OCI-LY1 (cell line): ENCODE data around the gene PPEF1.

Experiments used
- H2AFZ ChIP-seq: fragments of 200-600 bp; sonication (generic), shearing (Covaris generic); 2 replicates; pipeline ENCODE4 v1.6.0; 2014; ENCODE audit warnings: antibody characterized with exemption, mild to moderate bottlenecking, low read length
- H3F3A ChIP-seq: fragments of 200-600 bp; sonication (generic), shearing (Covaris generic); 2 replicates; pipeline ENCODE4 v1.6.0; 2014; ENCODE audit warnings: mild to moderate bottlenecking, antibody characterized with exemption, low read length, moderate library complexity; ENCODE audit not compliant: insufficient read depth
- H3K27ac ChIP-seq: fragments of 200-600 bp; sonication (generic); 2 replicates; pipeline ENCODE4 v1.5.1; 2014; ENCODE audit warnings: low read length, mixed run types, mild to moderate bottlenecking, low read depth; ENCODE audit not compliant: poor library complexity, severe bottlenecking
- H3K27me3 ChIP-seq: fragments of 200-600 bp; sonication (generic); 2 replicates; pipeline ENCODE4 v1.6.0; 2014; ENCODE audit warnings: antibody characterized with exemption, mild to moderate bottlenecking, low read length, moderate library complexity; ENCODE audit not compliant: insufficient read depth
- H3K36me3 ChIP-seq: fragments of 200-600 bp; sonication (generic); 2 replicates; pipeline ENCODE4 v1.6.1; 2014; ENCODE audit warnings: mild to moderate bottlenecking, antibody characterized with exemption, low read length, moderate library complexity, mixed read lengths; ENCODE audit not compliant: insufficient read depth
- H3K4me1 ChIP-seq: fragments of 200-600 bp; sonication (generic); 2 replicates; pipeline ENCODE4 v1.5.1; 2014; ENCODE audit warnings: mild to moderate bottlenecking, low read length, moderate library complexity; ENCODE audit not compliant: insufficient read depth, severe bottlenecking
- H3K4me2 ChIP-seq: fragments of 200-600 bp; sonication (generic), shearing (Covaris generic); 2 replicates; pipeline ENCODE4 v1.6.1; 2014; ENCODE audit warnings: low read length
- H3K4me3 ChIP-seq: fragments of 200-600 bp; sonication (generic); 2 replicates; pipeline ENCODE4 v1.5.1; 2014; ENCODE audit warnings: low read length, low read depth, mild to moderate bottlenecking, mixed read lengths; ENCODE audit not compliant: poor library complexity, severe bottlenecking
- H3K79me2 ChIP-seq: fragments of 200-600 bp; shearing (Covaris generic); 2 replicates; pipeline ENCODE4 v1.6.1; 2016; ENCODE audit warnings: mixed run types, low read length, mixed read lengths; ENCODE audit not compliant: insufficient read depth
- H3K9ac ChIP-seq: fragments of 200-600 bp; sonication (generic), shearing (Covaris generic); 2 replicates; pipeline ENCODE4 v1.6.1; 2014; ENCODE audit warnings: mild to moderate bottlenecking, low read length, mixed read lengths
- H3K9me2 ChIP-seq: fragments of 200-600 bp; sonication (generic), shearing (Covaris generic); 2 replicates; pipeline ENCODE4 v1.6.1; 2014; ENCODE audit warnings: low read depth, mild to moderate bottlenecking, low read length, mixed read lengths
- H3K9me3 ChIP-seq: fragments of 200-600 bp; shearing (Covaris generic); 2 replicates; pipeline ENCODE4 v1.6.1; 2014; ENCODE audit warnings: low read length, mixed read lengths
- H4K20me1 ChIP-seq: fragments of 200-600 bp; sonication (generic), shearing (Covaris generic); 2 replicates; pipeline ENCODE4 v1.6.0; 2016; ENCODE audit warnings: mild to moderate bottlenecking, low read length; ENCODE audit not compliant: insufficient read depth
- CTCF ChIP-seq: fragments of 200-600 bp; sonication (generic), shearing (Covaris generic); IDR thresholded peaks from 2 replicates; pipeline ENCODE4 v1.5.1; 2017; ENCODE audit warnings: mild to moderate bottlenecking, antibody characterized with exemption, low read length, moderate library complexity, mixed read lengths
- EZH2 ChIP-seq: fragments of 200-600 bp; sonication (generic), shearing (Covaris generic); IDR thresholded peaks from 2 replicates; pipeline ENCODE4 v1.8.0; 2017; ENCODE audit warnings: borderline replicate concordance, mixed run types, mild to moderate bottlenecking, antibody characterized with exemption, low read length, moderate library complexity, mixed read lengths

PPEF1 gene

GRCh38 chrX:18874560-18875255 lies 167.3 kb downstream of the PPEF1 start:
- no peaks in the 10 kb centered on the region for H3K79me2 ChIP-seq
- H4K20me1 ChIP-seq = no peaks in the 10 kb centered on the region
- no peak overlapping the region for H3K4me3 ChIP-seq
- no peak overlapping the region for H3K27ac ChIP-seq
- H3K4me1 ChIP-seq = no peaks in the 10 kb centered on the region
- no peaks in the 10 kb centered on the region for H3K9me2 ChIP-seq
- H3K27me3 ChIP-seq = no peaks in the 10 kb centered on the region
- TF ChIP-seq EZH2 (no peak), CTCF (no peak)
- no peak overlapping the region for H3K9ac ChIP-seq
- H3K9me3 ChIP-seq = no peaks in the 10 kb centered on the region
- no peaks in the 10 kb centered on the region for H3F3A ChIP-seq
- no peak overlapping the region for H3K4me2 ChIP-seq
- H2AFZ ChIP-seq = no peak overlapping the region
- H3K36me3 ChIP-seq = no peaks in the 10 kb centered on the region

- H3K4me3 ChIP-seq = no peak overlapping the region
These were observed 167.9 kb downstream of the PPEF1 start for GRCh38 chrX:18875256-18875878.

GRCh38 chrX:18877469-18877868 lies 170.0 kb downstream of the PPEF1 start:
- Histone ChIP-seq H3K9me3 (no peaks in the 10 kb centered on the region), H3F3A (no peaks in the 10 kb centered on the region), H3K27me3 (no peaks in the 10 kb centered on the region), H3K27ac (no peak overlapping the region), H2AFZ (no peak overlapping the region), H3K9ac (no peak overlapping the region), H3K4me3 (no peak overlapping the region), H4K20me1 (no peaks in the 10 kb centered on the region), H3K9me2 (no peaks in the 10 kb centered on the region), H3K4me2 (no peak overlapping the region), H3K79me2 (no peaks in the 10 kb centered on the region), H3K36me3 (no peaks in the 10 kb centered on the region), H3K4me1 (no peaks in the 10 kb centered on the region)
- no peak for TF ChIP-seq CTCF
- TF ChIP-seq EZH2 = no peak

More at GRCh38 chrX:18875256-18875878, 167.9 kb downstream of the PPEF1 start:
- no peak overlapping the region for H3K9ac ChIP-seq
- H3K4me2 ChIP-seq = no peak overlapping the region
- H3K27ac ChIP-seq = no peak overlapping the region
- H3K9me2 ChIP-seq = no peaks in the 10 kb centered on the region
- no peaks in the 10 kb centered on the region for H3K4me1 ChIP-seq
- H3K9me3 ChIP-seq = no peaks in the 10 kb centered on the region
- no peaks in the 10 kb centered on the region for H3K36me3 ChIP-seq
- H2AFZ ChIP-seq = no peak overlapping the region
- H4K20me1 ChIP-seq = no peaks in the 10 kb centered on the region
- H3K79me2 ChIP-seq = no peaks in the 10 kb centered on the region
- H3F3A ChIP-seq = no peaks in the 10 kb centered on the region
- TF ChIP-seq CTCF (no peak), EZH2 (no peak)
- H3K27me3 ChIP-seq = no peaks in the 10 kb centered on the region
